Measurements from ENCODE around the gene PAFAH1B2.
A peak's percentile ranks its signal among the peaks of the same experiment; 100 is the strongest.
"Not testable (repeated sequence)": the region's sequence is repeated elsewhere in the genome, so short reads cannot be mapped to it uniquely, and the experiment has no call there.

Gene PAFAH1B2, protein sequence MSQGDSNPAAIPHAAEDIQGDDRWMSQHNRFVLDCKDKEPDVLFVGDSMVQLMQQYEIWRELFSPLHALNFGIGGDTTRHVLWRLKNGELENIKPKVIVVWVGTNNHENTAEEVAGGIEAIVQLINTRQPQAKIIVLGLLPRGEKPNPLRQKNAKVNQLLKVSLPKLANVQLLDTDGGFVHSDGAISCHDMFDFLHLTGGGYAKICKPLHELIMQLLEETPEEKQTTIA

DNA sequence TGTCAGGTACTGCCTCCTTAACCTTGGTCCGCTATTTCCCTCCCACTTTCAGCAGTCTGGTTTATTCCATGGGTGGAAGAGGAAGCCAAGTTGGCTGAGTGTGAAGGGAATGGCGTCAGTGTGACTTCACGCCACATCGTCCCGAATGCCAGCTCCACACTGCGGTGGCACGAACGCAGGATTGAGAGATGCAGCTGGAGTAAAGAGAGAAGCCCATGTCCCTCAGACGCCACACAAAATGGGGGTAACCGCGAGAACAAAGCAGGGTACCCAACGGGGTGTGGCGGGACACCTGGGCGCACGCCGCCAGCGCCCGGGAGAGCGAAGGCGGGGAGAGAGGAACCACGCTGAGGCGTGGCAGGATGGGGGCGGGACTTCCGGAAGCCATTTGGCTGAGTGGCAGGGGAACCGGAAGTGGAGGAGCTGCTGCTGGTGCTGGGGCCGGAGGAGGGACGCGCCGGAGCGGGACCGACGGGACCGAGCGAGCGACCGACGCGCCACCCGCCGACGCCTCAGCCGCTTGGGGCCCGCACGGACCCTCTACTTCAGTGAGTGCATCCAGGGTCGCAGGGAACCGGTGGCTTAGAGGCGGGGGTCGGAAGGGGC, at the start of gene PAFAH1B2:
TSS of gene PAFAH1B2 (plus strand) at position 417 of the 606 bp plus-strand sequence. CDS start 8,161 bp downstream, outside the sequence.
- DNase-seq (ENCODE audit: low read depth, low spot score) = peak; percentile 62

DNA sequence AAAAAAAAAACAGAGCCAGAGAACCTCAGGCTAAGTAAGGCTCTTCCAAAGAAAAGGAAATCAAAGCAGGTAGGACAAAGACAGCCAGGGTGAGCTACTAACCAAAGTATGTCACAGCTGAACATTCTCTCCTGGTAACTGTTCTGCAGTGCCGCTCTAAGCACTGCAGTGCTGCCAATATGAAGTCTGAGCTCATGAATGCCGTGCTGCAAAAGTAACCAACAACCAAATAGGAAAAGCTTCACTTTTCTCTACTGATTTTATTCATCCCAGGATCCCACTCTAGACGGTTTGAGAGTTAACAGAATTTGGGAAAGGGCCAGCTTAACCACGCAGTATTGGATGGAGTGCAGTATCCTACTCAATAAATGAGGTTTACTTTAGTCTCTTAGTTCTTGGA, 49.3 kb upstream of the PAFAH1B2 start:
- DNase-seq (ENCODE audit: low read depth, low spot score) = no peak

DNA sequence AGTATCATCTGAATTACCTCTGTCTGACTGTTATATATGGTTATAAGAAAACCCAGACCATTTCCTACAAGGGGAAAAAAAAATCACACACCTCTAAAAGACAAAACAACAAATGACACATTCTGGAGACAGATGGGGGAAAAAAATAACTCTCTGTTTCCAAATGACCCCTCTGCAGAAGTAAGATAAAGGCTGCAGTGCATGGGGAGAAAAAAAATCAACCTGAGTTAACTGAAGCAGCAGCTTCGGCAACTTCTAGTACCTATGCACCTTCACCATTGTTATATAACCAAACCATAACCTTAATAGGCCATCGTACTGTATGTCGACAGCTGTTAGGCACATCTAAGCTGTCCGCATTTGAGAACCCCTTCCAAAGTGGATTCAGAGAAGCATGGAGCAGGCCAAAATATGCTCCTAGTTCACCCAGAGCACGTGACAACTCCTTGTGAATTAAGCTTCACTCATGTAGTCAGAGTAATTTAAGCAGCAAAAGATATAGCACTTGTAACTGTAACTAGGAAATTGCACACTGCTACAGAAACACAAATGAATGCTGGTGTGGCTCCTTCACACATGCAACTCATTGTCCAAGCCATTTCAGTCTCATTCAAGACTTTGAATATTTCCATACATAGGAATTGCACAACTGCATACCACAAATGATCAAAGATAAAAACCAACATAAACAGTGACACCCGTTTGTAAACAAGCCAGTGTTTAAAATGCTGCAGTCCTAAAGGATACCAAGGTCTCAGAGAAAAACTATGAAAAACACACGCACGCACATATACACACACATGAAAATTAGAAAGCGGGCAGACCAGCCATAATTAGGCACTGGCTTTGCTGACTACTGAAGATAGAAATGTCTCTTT, 48.6 kb upstream of the PAFAH1B2 start:
- DNase-seq (ENCODE audit: low read depth, low spot score) = no peak

DNA sequence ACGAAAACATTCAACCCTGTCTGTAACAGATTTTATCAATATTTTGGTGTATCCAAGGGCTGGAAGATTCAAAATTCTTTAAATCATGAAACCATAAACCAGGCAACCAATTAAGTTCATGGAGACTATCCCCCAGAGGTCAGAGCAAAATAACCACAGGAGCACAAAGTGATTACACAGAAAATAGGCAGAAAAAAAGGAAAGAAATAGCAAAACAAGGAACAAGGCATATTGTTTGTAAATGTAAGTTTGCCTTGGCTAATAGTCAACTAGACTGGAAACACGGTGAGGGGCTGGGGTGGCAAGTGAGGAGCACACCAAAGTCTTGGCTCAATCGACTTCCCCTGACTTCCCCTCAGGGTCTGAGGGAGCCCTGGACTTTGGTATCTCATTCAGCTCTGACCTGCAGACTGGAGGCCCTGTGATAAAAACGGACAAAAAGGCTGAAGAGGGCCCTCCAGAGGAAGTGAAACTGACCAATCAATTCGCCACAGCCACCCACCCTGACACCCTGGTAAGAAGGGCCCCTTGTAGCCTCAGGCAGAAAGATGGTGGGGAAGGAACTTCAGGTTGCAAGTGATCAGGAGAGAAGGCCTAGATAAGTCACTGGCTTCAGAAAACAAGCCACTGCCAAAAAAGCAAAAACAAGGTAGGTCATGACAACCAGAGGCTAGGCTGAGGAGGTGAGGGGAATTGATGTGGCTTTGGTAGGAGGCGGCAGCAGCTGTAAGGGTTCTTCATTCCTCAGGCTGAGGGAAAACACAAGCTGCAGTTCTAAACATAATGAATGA, 47.7 kb upstream of the PAFAH1B2 start:
- no peak for DNase-seq (ENCODE audit: low read depth, low spot score)

DNA sequence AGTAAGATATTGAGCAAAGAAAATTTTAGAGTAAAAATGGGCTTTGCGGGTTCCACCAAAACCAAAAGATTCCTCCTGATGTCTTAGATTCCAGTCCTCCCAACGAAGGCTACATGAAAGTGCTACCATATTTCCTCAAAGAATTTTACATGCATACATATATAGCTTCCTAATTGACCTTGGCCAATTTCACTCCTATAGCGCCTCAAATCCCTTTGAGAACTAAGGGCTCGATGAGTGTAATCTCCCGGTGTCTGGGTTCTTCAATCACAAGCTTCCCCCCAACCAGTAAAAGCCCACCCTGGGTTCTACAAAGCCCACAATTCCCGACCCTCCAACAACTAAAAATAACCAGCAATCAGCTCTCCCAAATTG, 47.1 kb upstream of the PAFAH1B2 start:
- no peak for DNase-seq (ENCODE audit: low read depth, low spot score)

DNA sequence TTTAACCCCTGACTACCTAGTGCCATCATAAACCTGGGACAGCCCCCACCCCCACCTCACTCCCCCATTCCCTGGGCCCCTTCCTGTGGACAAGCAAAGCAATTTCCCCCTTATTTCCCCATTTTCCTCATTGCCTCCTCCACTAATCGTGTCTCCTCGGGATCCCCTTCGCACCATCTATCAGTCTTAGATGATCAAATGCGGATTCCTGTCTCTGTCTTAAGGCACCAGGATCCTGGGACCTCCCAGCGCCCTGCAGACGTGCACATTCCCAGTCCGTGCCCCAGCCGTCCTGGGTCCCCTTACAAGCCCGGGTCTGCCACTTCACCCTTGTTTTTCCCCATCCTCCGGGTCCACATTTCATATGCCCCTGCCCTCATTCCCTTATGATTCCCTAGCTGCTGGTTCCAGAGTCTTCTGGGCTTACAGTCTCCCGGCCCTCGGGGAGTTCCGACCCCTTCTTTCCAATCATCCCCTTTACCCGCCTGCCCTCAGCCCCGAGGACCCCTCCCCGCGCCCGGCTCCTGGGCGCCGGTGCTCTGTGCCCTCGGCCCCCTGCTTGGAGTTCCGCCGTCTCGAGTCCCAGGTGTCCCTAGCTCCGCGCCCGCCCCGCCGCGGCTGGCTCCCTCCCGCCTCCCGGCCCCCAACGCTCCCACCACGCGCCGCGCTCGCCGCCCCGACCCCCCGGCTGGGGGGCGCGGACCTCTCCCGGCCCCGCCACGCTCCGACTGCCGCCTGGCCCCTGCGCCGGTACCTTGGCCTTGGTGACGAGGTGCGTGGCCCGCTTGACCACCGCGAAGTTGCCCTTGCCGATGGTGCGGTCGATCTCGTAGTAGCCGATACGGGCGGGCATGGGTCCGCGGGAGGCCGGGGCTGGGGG, 46.5 kb upstream of the PAFAH1B2 start:
- no peak for DNase-seq (ENCODE audit: low read depth, low spot score)

DNA sequence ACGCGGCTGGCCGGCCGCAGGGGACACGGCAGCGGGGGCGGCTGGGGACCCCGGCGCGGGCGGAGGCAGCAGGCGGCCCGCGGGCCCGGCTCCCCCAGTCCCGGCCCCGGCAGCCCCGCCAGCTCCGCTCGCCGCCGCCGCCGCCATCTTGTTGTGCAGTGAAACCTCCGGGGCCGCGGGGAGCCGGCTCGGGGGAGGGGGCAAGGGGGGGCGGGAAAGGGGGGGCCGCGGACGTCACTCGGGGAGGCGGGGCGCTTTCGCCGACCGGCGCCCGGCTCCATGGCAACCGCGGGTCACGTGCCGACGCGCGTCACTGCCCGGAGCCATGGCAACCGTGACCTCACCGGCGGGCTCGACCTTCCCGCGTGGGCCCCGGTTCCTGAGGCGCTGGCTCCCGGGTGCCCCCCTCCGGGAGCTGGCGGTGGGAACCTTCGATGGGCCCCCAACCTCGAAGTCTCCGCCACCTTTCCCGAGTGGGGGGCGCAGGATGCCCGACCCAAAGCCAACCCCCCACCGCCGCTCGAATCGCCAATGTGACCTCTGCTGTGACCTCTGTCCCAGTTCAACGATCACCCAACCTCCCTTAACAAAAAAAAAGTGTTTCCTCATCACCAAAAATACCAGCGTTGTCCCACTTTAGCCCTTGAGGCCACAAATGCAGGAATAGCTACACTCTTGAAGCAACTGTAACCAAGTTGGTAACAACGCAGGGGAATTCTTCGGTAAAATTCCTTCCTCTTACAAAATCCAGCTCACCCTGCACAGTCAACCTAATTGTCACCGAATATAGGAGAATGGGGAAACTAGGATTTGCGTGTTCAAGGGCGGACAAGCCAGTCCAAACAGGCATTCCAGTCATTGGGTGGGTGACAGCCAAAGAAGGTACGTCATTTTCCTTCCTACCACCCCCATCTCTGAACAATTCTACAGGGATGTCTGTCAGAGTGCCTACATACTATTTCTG, 45.5 kb upstream of the PAFAH1B2 start, which contains the start of gene SIK3:
TSS of gene SIK3 (minus strand) at position 160 of the 964 bp plus-strand sequence. CDS start at position 147, 13 bp downstream.
- peak; percentile 72 for DNase-seq (ENCODE audit: low read depth, low spot score)

DNA sequence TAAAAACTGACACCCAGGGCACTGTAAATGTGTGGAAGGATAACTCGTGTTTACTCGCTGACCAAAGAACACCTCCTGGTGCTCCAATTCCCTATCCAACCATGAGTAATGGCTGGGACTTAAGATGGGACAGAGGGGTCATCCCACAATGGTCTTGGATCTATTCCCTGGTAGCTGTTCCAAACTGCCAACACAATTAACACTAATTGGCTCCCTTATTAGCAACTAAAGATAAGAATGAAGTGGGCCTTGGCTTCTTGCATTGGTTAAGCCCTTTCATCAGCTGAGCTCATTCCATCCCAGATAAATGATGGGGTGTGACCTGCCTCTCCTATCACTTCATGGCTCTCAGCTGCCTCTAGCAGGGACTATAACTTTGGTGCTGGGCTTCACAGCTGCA, 44.4 kb upstream of the PAFAH1B2 start:
- no peak for DNase-seq (ENCODE audit: low read depth, low spot score)

DNA sequence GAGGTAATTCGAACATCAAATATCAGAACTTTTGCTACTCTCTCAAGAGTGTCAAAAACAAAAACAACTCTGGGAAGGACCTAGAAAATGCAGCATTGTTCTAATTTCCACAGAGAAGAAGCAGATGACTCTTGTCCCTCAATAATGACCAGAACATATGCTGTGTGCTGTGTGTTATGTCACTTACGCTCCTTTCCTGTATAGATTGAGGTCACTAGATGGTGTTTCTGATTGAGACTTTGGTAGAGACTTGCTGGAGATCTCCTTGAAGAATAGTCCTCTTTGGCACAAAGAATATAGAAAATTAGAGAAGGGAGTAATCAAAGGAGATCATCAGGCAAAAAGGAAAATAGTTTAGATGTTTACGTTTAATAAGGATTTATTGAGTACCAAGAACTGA, 43.5 kb upstream of the PAFAH1B2 start:
- no peak for DNase-seq (ENCODE audit: low read depth, low spot score)

DNA sequence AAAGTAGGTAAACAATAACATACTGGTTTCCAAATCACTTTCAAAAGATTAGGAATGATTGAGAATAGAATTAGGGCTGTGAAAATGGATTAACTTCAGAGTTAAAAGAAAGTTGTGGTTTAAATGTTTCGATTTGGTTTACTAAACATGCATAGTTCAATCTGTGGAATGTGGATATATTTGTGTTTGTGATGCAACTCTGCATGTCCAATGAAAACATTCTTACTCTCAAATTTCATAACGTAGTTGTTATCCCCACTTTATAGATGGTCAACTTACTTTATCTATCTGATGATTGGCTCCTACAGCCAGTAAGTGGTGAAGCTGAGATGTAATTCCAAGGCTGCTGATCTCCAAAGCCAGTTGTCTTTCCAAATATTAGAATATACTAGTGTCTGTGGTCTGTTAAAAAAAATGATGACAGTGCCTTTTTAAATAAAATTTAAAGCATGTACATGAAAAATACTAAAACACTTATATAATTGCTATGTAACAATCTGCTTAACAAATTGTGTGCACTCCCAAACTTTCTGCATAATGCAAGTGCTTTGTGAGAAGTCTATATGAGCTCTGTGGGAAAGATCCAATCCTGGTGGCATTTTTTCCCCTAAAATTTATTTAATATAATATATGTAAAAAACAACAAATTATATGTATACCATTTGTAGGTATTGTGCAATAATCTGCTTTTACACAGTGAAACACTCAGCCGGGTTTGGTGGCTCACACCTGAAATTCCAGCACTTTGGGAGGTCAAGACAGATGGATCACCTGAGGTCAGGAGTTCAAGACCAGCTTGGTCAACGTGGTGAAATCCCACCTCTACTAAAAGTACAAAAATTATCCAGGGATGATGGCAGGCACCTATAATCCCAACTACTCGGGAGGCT, 36.1 kb upstream of the PAFAH1B2 start:
- no peak for DNase-seq (ENCODE audit: low read depth, low spot score)

DNA sequence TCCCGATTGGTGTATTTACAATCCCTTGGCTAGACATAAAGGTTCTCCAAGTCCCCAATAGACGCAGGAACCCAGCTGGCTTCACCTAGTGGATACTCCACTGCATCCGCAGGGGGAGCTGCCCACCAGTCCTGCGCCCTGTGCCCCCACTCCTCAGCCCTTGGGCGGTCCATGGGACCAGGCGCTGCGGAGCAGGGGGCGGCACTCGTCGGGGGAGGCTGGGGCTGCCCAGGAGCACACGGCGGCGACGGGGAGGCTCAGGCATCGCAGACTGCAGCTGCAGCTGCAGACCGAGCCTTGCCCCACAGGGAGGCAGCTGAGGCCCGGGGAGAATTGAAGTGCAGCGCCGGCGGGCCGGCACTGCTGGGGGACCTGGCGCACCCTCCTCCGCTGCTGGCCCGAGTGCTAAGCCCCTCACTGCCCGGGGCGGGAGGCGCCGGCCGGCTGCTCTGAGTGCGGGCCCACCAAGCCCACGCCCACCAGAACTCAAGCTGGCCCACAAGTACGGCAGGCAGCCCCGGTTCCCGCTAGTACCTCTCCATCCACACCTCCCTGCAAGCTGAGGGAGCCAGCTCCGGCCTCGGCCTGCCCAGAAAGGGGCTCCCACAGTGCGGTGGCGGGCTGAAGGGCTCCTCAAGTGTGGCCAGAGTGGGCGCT, 33.7 kb upstream of the PAFAH1B2 start:
- no peak for DNase-seq (ENCODE audit: low read depth, low spot score)

DNA sequence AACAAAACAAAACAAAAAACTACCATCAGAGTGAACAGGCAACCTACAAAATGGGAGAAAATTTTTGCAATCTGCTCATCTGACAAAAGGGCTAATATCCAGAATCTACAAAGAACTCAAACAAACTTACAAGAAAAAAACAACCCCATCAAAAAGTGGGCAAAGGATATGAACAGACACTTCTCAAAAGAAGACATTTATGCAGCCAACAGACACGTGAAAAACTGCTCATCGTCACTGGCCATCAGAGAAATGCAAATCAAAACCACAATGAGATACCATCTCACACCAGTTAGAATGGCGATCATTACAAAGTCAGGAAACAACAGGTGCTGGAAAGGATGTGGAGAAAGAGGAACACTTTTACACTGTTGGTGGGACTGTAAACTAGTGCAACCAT, 31.6 kb upstream of the PAFAH1B2 start:
- DNase-seq (ENCODE audit: low read depth, low spot score) = not testable (repeated sequence)

DNA sequence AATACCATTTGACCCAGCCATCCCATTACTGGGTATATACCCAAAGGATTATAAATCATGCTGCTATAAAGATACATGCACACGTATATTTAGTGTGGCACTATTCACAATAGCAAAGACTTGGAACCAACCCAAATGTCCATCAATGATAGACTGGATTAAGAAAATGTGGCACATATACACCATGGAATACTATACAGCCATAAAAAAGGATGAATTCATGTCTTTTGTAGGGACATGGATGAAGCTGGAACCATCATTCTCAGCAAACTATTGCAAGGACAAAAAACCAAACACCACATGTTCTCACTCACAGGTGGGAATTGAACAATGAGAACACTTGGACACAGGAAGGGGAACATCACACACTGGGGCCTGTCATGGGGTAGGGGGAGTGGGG, 31.1 kb upstream of the PAFAH1B2 start:
- DNase-seq (ENCODE audit: low read depth, low spot score) = not testable (repeated sequence)

DNA sequence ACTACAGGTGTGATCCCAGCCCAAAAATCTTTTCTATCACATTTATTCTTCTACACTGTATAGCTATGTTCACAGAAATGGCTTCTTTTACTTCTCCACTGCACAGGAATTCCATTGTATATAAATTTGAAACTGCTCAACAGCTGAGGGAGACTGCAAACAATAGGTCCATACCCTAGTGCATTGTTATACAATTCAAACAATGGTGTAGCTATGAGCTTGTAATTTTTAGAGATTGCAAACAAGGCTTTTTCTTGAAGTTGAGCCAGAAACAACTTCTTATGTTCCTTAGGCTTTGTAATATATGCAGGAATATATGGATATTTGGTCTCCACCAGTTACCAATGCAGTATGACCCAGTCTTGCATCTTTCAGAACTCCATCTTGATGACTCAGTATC, 26.4 kb upstream of the PAFAH1B2 start:
- DNase-seq (ENCODE audit: low read depth, low spot score) = no peak

DNA sequence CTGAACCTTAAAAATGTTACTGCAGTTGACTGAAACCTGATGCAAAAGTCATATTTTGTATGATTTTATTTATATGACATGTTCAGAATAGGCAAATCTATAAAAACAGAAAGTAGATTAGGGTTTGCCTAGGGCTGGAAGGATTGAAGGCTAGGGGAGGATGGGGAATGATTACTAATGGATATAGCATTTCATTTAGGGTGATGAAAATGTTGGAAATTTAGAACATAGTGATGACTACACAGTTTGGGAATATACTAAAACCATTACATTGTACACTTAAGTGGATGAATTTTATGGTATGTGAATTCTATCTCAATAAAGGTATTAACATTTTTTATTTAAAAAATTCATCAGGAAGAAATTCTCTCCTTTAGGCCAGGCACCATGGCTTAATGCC, 22.9 kb upstream of the PAFAH1B2 start:
- no peak for DNase-seq (ENCODE audit: low read depth, low spot score)

DNA sequence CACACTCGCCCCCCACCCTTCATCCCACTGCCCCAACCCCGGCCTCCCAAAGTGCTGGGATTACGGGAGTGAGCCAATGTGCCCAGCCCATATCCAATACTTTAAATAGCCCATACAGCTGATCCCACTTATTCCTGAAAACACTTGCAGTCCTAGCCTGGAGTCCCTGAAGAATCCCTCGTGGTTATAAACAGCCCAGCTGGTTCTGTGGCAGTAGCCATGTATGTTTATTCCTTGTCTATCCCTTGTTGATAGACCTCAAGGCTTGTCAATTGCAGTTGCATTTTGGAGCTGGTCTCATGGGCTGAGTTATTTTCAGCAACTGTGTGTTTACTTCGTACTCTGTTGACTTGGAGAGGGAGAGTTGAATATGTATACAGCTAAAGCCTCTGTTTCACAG, 21.5 kb upstream of the PAFAH1B2 start:
- no peak for DNase-seq (ENCODE audit: low read depth, low spot score)

DNA sequence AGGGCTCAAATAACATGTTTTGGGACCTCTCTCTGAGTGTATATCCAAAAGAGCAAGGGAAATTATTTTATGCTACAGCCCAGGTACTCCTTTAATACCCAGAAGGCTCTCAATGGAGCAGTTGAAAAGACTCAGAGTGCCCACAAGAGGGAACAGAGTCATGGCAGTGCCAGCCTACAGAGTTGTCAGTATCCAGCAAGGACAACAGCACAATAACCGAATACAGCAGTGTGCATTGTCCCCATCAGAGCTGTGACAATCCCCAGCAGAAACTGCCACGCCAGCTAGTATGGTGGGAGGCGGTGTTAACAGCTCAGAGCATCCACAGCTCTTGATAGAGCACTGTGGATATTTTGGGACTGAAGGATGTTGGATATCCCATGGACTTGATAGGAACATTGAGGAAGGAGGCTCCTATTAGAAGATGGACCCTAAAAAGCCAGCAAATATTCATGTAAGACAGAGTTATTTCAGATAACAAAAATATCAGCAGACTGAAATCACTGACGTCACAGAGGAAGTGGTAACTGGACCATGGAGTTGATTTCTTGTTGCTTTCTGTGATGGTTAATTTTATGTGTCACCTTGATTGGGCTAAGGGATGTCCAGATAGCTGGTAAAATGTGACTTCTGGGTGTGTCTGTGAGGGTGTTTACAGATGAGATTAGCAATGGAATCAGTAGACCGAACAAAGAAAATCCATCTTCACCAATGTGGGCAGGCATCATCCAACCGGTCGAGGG, 17.7 kb upstream of the PAFAH1B2 start:
- no peak for DNase-seq (ENCODE audit: low read depth, low spot score)
